Fibroblast of the aortic adventitia (primary cell): ENCODE data around the gene CTNNBIP1. TPM values are rescaled to one million over a fixed set of nuclear protein-coding genes. Genes with fewer than 3 reads are reported as not detected.

Source experiments
- DNase-seq: peaks from one replicate; pipeline ENCODE4 v3.0.0-alpha.2; 2010; ENCODE audit warnings: low read depth
- H3K4me3 ChIP-seq: 2 replicates; pipeline ENCODE4 v1.5.1; 2011; ENCODE audit warnings: low read depth, mild to moderate bottlenecking, control low read depth, low read length, moderate library complexity
- CTCF ChIP-seq: IDR thresholded peaks from 2 replicates; pipeline ENCODE4 v1.5.1; 2011; ENCODE audit warnings: mild to moderate bottlenecking, low read length, control low read depth, inconsistent platforms; ENCODE audit not compliant: insufficient read depth
- total RNA-seq: library from RNA; depleted of rRNA; stranded (reverse); fragments of >200 nt; gene quantifications from 2 replicates; pipeline ENCODE4 v1.2.3, GENCODE V29; 2012; ENCODE audit warnings: low replicate concordance

The CTNNBIP1 gene
- total RNA-seq, 1 donor: 11.9 TPM

GRCh38 chr1:9873385-9873784, 36.7 kb downstream of the CTNNBIP1 start:
- DNase-seq: no peak
- TF ChIP-seq CTCF: no peak
- no peak overlapping the region for H3K4me3 ChIP-seq

GRCh38 chr1:9872430-9873165, 37.5 kb downstream of the CTNNBIP1 start:
- no peak overlapping the region for H3K4me3 ChIP-seq
- peak; percentile 25 for DNase-seq

GRCh38 chr1:9871707-9872425, 38.2 kb downstream of the CTNNBIP1 start:
- TF ChIP-seq CTCF: no peak
- H3K4me3 ChIP-seq: no peak overlapping the region
- no peak for DNase-seq

More at GRCh38 chr1:9872430-9873165, 37.5 kb downstream of the CTNNBIP1 start:
- no peak for TF ChIP-seq CTCF

GRCh38 chr1:9871021-9871420, 39.0 kb downstream of the CTNNBIP1 start:
- DNase-seq: no peak
- TF ChIP-seq CTCF: no peak

GRCh38 chr1:9870572-9870971, 39.5 kb downstream of the CTNNBIP1 start:
- no peak for DNase-seq
- no peak for TF ChIP-seq CTCF
- no peak overlapping the region for H3K4me3 ChIP-seq

More at GRCh38 chr1:9871021-9871420, 39.0 kb downstream of the CTNNBIP1 start:
- H3K4me3 ChIP-seq: no peak overlapping the region

GRCh38 chr1:9869831-9870251, 40.2 kb downstream of the CTNNBIP1 start:
- no peak for DNase-seq
- TF ChIP-seq CTCF: no peak
- no peak overlapping the region for H3K4me3 ChIP-seq
